Neural progenitor cell (in vitro differentiated cells): Measurements from ENCODE around the gene RASGRP2. TPM values are rescaled to one million over a fixed set of nuclear protein-coding genes. Genes with fewer than 3 reads are reported as not detected.

Experiments used
- DNase-seq: peaks from one replicate; pipeline ENCODE4 v3.0.0-alpha.2; 2016; ENCODE audit warnings: low spot score
- H2AFZ ChIP-seq: fragments of 200-600 bp; sonication (generic); replicated peaks from 2 replicates; pipeline ENCODE4 v1.6.1; 2016; ENCODE audit warnings: antibody characterized with exemption
- H3F3A ChIP-seq: fragments of 200-600 bp; sonication (generic); 2 replicates; pipeline ENCODE4 v1.6.1; 2016; ENCODE audit warnings: antibody characterized with exemption, low read depth
- H3K27ac ChIP-seq: fragments of 200-600 bp; sonication (generic); 2 replicates; pipeline ENCODE4 v1.5.1; 2016; ENCODE audit warnings: mild to moderate bottlenecking
- H3K27me3 ChIP-seq: fragments of 200-600 bp; sonication (generic); 2 replicates; pipeline ENCODE4 v1.6.1; 2016; ENCODE audit warnings: mild to moderate bottlenecking, moderate library complexity
- H3K36me3 ChIP-seq: fragments of 200-600 bp; sonication (generic); 2 replicates; pipeline ENCODE4 v1.5.1; 2016
- H3K4me1 ChIP-seq: fragments of 200-600 bp; sonication (generic); 2 replicates; pipeline ENCODE4 v1.6.1; 2016; ENCODE audit warnings: mixed run types
- H3K4me2 ChIP-seq: fragments of 200-600 bp; sonication (generic); 2 replicates; pipeline ENCODE4 v1.6.1; 2016
- H3K4me3 ChIP-seq: fragments of 200-600 bp; sonication (generic); 2 replicates; pipeline ENCODE4 v1.5.1; 2016
- H3K79me2 ChIP-seq: fragments of 200-600 bp; sonication (generic); 2 replicates; pipeline ENCODE4 v1.6.1; 2016; ENCODE audit warnings: low read depth
- H3K9ac ChIP-seq: fragments of 200-600 bp; sonication (generic); 2 replicates; pipeline ENCODE4 v1.6.1; 2016
- H3K9me3 ChIP-seq: fragments of 200-600 bp; sonication (generic); 2 replicates; pipeline ENCODE4 v1.5.1; 2016; ENCODE audit warnings: low read depth
- H4K20me1 ChIP-seq: fragments of 200-600 bp; sonication (generic); 2 replicates; pipeline ENCODE4 v1.6.1; 2016; ENCODE audit warnings: low read depth
- H3K27ac Mint-ChIP-seq: 3 replicates; pipeline ENCODE4 v1.8.0; 2021; ENCODE audit warnings: mixed read lengths
- H3K27me3 Mint-ChIP-seq: 2 replicates; pipeline ENCODE4 v1.8.0; 2022; ENCODE audit warnings: low read depth, mild to moderate bottlenecking, inconsistent platforms, moderate library complexity, mixed read lengths; ENCODE audit not compliant: insufficient read depth
- H3K36me3 Mint-ChIP-seq: 3 replicates; pipeline ENCODE4 v1.8.0; 2021; ENCODE audit warnings: mixed read lengths
- H3K4me1 Mint-ChIP-seq: 3 replicates; pipeline ENCODE4 v1.8.0; 2021; ENCODE audit warnings: mixed read lengths
- H3K4me3 Mint-ChIP-seq: 3 replicates; pipeline ENCODE4 v1.8.0; 2021; ENCODE audit warnings: mild to moderate bottlenecking, moderate library complexity, mixed read lengths
- H3K9me3 Mint-ChIP-seq: 3 replicates; pipeline ENCODE4 v1.8.0; 2020; ENCODE audit warnings: mixed read lengths
- EZH2 ChIP-seq: fragments of 200-600 bp; sonication (generic); IDR thresholded peaks from 2 replicates; pipeline ENCODE4 v1.6.1; 2017; ENCODE audit warnings: antibody characterized with exemption, mild to moderate bottlenecking, moderate library complexity
- EZH2phosphoT487 ChIP-seq: fragments of 200-600 bp; sonication (generic); IDR thresholded peaks from 2 replicates; pipeline ENCODE4 v1.6.1; 2017; ENCODE audit warnings: antibody characterized with exemption
- total RNA-seq: library from RNA; depleted of rRNA; stranded (reverse); fragments of >200 nt; gene quantifications from 2 replicates; pipeline ENCODE4 v1.2.3, GENCODE V29; 2015; ENCODE audit warnings: low replicate concordance
- TF ChIP-seq, protein P1 (sequence below): fragments of 200-600 bp; sonication (generic); IDR thresholded peaks from 2 replicates; pipeline ENCODE4 v1.5.1; 2017; ENCODE audit warnings: antibody characterized with exemption, mild to moderate bottlenecking

The RASGRP2 gene
- total RNA-seq, 1 donor from 2014 or later, result 0.06 TPM

DNA sequence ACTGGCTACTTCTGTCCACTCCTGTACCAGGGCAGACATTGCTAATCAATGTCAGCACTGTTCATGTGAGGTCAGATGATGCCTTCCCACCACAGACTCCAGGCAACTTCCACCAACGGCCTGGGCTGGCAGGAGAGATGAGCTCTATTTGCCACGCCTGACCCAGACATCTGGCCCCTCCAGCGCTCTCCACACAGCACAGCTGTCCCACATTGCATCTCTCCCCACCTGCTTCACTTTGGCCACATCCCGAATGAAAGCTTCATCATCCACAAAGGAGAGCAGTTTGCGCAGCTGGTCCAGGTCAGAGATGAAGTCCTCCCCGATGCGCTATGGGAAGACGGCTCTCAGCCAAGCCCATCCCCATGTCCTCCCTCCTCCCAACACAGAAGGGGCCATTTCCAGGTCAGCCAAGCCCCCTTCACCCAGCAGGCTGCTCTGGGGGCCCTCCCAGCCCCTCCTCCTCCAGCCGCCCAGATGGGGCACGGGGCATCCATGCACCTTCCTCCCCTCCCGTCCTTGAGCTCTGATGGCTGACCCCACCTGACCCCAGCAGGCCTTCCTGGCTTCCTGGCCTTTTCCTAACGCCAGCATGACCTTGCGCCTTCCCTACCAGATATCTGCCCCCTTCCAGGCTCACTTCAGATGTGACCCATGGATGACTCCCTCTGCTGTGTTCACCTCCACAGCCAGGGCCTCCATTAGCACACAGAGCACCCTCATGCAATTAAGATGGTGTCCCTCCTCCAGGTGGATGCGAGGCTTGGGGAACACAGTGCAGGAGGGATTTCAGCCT lies 8.4 kb upstream of the RASGRP2 start:
- H3K79me2 ChIP-seq, result no peaks in the 10 kb centered on the region
- H3K4me2 ChIP-seq, result no peak overlapping the region
- no peak overlapping the region for H3K27ac ChIP-seq
- H3K4me1 ChIP-seq, result no peaks in the 10 kb centered on the region
- no peak overlapping the region for H3K9ac ChIP-seq
- Mint-ChIP-seq H3K4me3 (no peak overlapping the region), H3K36me3 (no peaks in the 10 kb centered on the region), H3K27me3 (peaks cover 6% of the 10 kb centered on the region), H3K4me1 (peaks cover 9% of the 10 kb centered on the region), H3K9me3 (no peaks in the 10 kb centered on the region), H3K27ac (no peak overlapping the region)
- no peak overlapping the region for H2AFZ ChIP-seq
- peaks cover 9% of the 10 kb centered on the region for H3F3A ChIP-seq
- no peaks in the 10 kb centered on the region for H3K36me3 ChIP-seq
- H3K9me3 ChIP-seq, result no peaks in the 10 kb centered on the region
- no peaks in the 10 kb centered on the region for H3K27me3 ChIP-seq
- no peak overlapping the region for H3K4me3 ChIP-seq
- no peak for DNase-seq
- TF ChIP-seq, protein P1, sequence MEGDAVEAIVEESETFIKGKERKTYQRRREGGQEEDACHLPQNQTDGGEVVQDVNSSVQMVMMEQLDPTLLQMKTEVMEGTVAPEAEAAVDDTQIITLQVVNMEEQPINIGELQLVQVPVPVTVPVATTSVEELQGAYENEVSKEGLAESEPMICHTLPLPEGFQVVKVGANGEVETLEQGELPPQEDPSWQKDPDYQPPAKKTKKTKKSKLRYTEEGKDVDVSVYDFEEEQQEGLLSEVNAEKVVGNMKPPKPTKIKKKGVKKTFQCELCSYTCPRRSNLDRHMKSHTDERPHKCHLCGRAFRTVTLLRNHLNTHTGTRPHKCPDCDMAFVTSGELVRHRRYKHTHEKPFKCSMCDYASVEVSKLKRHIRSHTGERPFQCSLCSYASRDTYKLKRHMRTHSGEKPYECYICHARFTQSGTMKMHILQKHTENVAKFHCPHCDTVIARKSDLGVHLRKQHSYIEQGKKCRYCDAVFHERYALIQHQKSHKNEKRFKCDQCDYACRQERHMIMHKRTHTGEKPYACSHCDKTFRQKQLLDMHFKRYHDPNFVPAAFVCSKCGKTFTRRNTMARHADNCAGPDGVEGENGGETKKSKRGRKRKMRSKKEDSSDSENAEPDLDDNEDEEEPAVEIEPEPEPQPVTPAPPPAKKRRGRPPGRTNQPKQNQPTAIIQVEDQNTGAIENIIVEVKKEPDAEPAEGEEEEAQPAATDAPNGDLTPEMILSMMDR, result no peak
- no peak for TF ChIP-seq EZH2
- no peak for TF ChIP-seq EZH2phosphoT487
- no peaks in the 10 kb centered on the region for H4K20me1 ChIP-seq

DNA sequence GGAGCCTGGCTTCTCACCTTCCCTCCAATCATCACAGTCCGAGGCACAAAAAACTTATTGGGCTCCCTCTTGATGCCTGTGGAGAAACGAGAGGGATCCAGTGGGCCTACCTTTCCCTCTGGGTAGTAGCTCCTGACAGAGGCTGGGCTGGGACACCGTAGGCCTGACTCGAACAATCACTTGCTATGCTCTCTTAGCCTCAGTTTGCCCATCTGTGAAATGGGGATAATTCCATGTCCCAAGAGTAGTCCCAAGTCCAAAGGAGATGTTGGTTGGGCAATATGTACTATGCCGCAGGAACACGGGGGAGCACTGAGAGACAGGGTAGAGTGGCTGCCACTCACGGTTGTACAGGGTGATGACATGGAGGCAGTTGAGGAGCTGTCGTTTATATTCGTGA lies 7.6 kb upstream of the RASGRP2 start:
- peaks cover 16% of the 10 kb centered on the region for H3F3A ChIP-seq
- peaks cover 9% of the 10 kb centered on the region for H3K27me3 Mint-ChIP-seq
- no peak overlapping the region for H3K4me3 Mint-ChIP-seq
- no peaks in the 10 kb centered on the region for H3K36me3 ChIP-seq
- no peak overlapping the region for H3K27ac Mint-ChIP-seq
- DNase-seq, result no peak
- H3K27ac ChIP-seq, result no peak overlapping the region
- no peak overlapping the region for H3K4me3 ChIP-seq
- no peaks in the 10 kb centered on the region for H3K79me2 ChIP-seq
- H2AFZ ChIP-seq, result no peak overlapping the region
- H4K20me1 ChIP-seq, result peaks cover 2% of the 10 kb centered on the region
- H3K4me1 ChIP-seq, result no peaks in the 10 kb centered on the region
- peaks cover 8% of the 10 kb centered on the region for H3K27me3 ChIP-seq
- TF ChIP-seq, protein P1, result no peak
- no peak for TF ChIP-seq EZH2phosphoT487
- no peak for TF ChIP-seq EZH2
- no peaks in the 10 kb centered on the region for H3K9me3 Mint-ChIP-seq
- H3K4me1 Mint-ChIP-seq, result peaks cover 9% of the 10 kb centered on the region
- H3K9ac ChIP-seq, result no peak overlapping the region
- H3K9me3 ChIP-seq, result no peaks in the 10 kb centered on the region
- H3K36me3 Mint-ChIP-seq, result no peaks in the 10 kb centered on the region
- no peak overlapping the region for H3K4me2 ChIP-seq

GRCh38 chr11:64751136-64751535 lies 7.2 kb upstream of the RASGRP2 start:
- no peak overlapping the region for H3K27ac Mint-ChIP-seq
- no peak for TF ChIP-seq EZH2
- no peak for TF ChIP-seq EZH2phosphoT487
- TF ChIP-seq, protein P1, result no peak
- peaks cover 20% of the 10 kb centered on the region for H3F3A ChIP-seq
- H3K9me3 Mint-ChIP-seq, result no peaks in the 10 kb centered on the region
- no peak overlapping the region for H3K4me2 ChIP-seq
- H3K36me3 ChIP-seq, result no peaks in the 10 kb centered on the region
- H2AFZ ChIP-seq, result no peak overlapping the region
- H3K9me3 ChIP-seq, result no peaks in the 10 kb centered on the region
- peaks cover 9% of the 10 kb centered on the region for H3K4me1 Mint-ChIP-seq
- H3K4me3 Mint-ChIP-seq, result no peak overlapping the region
- no peaks in the 10 kb centered on the region for H3K36me3 Mint-ChIP-seq
- H3K9ac ChIP-seq, result no peak overlapping the region
- peaks cover 7% of the 10 kb centered on the region for H4K20me1 ChIP-seq
- H3K79me2 ChIP-seq, result no peaks in the 10 kb centered on the region
- no peak for DNase-seq
- H3K27ac ChIP-seq, result no peak overlapping the region
- peaks cover 10% of the 10 kb centered on the region for H3K27me3 Mint-ChIP-seq
- no peak overlapping the region for H3K4me3 ChIP-seq
- H3K4me1 ChIP-seq, result no peaks in the 10 kb centered on the region
- peaks cover 12% of the 10 kb centered on the region for H3K27me3 ChIP-seq
